LoVo (cell line): Measurements from ENCODE around the gene SUPT5H.

Source experiments
- DNase-seq: peaks from one replicate; pipeline ENCODE4 v3.0.0-alpha.2; 2016; ENCODE audit warnings: low spot score

SUPT5H gene

DNA sequence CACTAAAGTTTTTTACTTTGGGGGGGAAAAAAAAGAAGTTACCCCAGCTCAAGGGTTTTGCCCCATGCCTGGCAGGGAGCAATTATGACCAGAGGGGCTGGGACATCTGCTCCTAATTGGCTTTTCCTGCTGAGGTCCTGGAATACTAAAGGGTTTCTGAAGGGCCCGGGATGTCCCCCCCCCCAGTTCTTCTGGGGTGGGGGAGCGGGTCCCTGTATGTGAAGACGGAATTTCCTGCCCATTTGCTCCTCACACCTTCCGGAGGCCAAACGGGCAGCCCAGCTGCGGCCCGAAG lies 52.3 kb downstream of the SUPT5H start:
- DNase-seq: no peak

DNA sequence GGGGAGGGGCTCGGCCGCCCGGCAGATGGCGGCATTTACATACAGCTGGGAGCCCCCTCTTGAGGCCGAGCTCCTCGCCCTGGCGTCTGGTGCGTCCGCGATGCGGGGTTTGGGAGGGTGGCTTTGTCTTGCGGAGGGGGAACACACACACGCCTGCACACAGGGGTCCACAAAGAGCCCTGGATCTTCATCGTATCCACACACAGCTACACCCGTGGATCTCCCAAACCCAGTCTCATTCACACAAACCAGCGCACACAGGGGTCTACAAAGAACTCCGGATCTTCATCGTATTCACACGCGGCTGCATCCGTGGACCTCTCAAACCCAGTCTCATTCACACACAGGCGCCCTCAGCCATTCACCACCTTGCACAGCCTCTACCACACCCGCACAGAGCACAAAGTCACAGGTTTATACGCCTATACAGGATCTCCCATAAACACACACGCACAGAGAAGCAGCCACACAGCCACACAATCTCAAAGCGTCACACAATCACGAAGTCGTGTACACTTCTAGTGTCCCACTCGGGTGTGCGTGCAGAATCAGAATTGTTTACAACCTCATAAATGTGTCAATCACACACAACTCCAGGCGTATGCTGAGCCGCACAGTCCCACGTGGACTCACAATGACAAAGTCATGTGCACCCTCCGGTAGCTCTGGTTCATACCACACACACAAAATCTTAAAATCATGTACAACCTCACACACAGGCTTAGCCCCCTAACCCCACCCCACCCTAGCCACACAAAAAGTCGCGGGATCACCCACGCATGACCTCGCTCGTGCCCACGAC lies 52.8 kb downstream of the SUPT5H start:
- DNase-seq: peak; percentile 26

DNA sequence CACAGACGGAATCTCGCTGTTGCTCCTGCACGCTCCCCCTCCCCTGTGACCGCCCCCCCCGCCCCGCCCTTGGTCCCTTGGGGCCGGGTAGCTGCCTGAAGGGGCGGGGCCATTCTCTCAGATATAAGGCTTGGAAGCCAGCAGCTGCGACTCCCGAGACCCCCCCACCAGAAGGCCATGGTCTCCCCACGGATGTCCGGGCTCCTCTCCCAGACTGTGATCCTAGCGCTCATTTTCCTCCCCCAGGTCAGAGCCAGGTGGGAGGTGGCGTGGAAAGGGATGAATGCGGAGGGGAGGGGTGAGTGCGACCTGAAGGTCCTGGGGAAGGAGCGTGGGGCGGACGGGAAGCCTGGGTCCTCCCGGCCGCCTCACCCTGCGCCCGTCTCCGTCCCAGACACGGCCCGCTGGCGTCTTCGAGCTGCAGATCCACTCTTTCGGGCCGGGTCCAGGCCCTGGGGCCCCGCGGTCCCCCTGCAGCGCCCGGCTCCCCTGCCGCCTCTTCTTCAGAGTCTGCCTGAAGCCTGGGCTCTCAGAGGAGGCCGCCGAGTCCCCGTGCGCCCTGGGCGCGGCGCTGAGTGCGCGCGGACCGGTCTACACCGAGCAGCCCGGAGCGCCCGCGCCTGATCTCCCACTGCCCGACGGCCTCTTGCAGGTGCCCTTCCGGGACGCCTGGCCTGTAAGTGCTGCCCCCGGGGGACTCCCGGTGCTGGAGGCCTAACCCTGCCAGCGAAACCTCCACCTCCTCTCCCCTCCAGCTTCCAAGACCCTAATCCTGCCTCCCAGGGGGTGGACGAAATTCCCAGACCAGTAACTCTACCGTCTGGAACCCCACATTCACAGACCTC lies 53.6 kb downstream of the SUPT5H start, which contains the start of gene DLL3:
Gene DLL3, plus strand, starts transcription at position 150 of the 845 bp plus-strand sequence. Its CDS starts 28 bp downstream, at position 178.
- no peak for DNase-seq

- DNase-seq: no peak
Measured at GRCh38 chr19:39499932-39500331, 54.5 kb downstream of the SUPT5H start.

DNA sequence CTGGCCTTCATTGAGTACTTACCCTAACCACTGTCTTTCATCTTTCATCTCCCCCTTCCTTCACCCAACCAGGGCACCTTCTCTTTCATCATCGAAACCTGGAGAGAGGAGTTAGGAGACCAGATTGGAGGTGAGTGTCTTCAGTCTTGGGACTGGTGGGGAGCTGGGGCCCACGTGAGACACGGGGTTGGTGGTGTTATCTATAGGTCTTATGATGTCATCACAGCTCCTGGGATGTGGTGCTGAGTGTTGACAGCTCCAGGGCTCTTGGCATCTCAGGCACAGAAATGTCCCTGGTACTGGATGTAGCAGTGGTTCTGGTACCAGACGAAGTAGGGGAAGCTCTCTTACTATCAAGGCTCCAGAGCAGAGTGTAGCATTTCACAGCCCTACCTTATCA lies 55.2 kb downstream of the SUPT5H start:
- no peak for DNase-seq

GRCh38 chr19:39501340-39501739 lies 56.0 kb downstream of the SUPT5H start:
- no peak for DNase-seq

DNA sequence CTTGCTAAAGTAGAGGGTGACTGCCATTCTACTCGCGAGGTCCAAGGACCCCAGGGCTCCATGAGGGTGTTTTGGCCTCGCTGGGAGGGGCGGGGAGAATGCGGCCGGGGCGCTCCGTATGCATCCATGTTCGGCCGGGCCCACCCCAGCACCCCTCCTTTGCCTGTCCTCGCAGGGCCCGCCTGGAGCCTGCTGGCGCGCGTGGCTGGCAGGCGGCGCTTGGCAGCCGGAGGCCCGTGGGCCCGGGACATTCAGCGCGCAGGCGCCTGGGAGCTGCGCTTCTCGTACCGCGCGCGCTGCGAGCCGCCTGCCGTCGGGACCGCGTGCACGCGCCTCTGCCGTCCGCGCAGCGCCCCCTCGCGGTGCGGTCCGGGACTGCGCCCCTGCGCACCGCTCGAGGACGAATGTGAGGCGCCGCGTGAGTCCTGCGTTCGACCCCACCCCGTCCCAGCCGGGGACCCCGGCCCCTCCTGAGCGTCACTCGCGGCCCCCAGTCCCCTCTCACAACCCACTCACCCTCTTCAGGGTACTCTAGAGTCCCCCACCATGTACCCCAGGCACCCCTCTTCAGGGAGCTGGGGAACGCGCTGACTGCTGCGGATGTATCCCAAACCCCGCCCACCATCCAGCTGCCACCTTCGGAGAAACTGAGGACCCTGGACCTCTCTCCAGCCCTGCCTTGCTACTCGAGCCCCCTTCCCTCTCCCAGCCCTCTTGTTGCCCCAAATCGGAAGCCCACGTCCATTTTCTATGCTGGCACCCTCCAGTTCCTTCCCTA lies 57.4 kb downstream of the SUPT5H start:
- peak; percentile 62 for DNase-seq

- DNase-seq: no peak
Measured at GRCh38 chr19:39506598-39506943, 61.2 kb downstream of the SUPT5H start.

GRCh38 chr19:39506944-39507714 lies 61.7 kb downstream of the SUPT5H start:
- no peak for DNase-seq

GRCh38 chr19:39507715-39508364 lies 62.5 kb downstream of the SUPT5H start:
- no peak for DNase-seq

GRCh38 chr19:39508629-39509028 lies 63.2 kb downstream of the SUPT5H start:
- DNase-seq: no peak

- no peak for DNase-seq
Measured at GRCh38 chr19:39509233-39509632, 63.9 kb downstream of the SUPT5H start.

DNA sequence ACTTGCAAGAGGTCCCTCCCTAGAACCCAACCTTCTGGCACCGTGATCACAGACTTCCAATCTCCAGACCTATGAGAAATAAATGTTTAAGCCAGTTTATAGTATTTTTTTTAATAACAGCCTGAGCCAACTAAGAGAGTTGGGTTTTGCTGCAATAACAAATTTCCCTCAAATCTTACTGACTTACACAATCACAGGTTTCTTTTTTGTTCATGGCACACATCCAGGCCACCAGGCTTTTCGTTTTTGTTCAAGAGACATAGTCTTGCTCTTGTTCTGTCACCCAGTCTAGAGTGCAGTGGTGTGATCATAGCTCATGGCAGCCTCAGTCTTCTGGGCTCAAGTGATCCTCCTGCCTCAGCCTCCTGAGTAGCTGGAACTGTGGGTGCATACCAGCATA lies 67.6 kb downstream of the SUPT5H start:
- no peak for DNase-seq

DNA sequence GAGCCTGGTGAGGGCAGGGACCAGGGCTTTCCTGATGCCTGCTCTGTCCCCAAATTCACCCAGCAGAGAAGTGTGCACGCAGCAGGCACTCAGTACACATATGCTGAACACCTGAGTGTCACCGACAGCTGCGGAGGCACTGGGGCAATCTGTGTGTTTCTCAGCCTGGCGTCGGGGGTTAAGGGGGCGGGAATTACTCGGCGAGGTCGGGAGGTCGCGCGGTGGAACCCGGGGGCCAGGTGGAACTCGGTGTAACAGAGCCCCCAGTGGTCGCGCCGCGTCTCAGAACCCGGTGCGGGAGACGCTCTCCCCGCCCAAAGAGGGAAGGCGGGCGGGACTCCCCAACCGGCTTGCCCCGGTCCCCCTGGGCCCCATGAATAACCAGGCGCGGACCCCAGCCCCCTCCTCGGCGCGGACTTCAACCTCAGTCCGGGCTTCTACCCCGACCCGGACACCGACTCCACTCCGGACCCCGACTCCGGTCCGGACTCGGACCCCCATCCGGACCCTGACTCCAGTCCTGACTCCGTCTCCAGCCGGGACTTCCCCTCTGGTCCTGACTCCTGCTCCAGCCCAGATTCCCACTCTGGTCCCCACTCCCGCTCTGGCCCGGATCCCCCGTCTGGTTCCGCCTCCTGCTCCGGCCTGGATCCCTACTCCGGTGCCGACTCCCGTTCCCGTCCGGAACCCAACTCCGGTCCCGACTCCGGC lies 69.6 kb downstream of the SUPT5H start, which contains the start of gene SELENOV:
Gene SELENOV, plus strand, starts transcription at position 300 of the 711 bp plus-strand sequence. Its CDS starts 74 bp downstream, at position 374.
- DNase-seq: no peak

- DNase-seq: no peak
Measured at GRCh38 chr19:39515551-39516191, 70.3 kb downstream of the SUPT5H start.

DNA sequence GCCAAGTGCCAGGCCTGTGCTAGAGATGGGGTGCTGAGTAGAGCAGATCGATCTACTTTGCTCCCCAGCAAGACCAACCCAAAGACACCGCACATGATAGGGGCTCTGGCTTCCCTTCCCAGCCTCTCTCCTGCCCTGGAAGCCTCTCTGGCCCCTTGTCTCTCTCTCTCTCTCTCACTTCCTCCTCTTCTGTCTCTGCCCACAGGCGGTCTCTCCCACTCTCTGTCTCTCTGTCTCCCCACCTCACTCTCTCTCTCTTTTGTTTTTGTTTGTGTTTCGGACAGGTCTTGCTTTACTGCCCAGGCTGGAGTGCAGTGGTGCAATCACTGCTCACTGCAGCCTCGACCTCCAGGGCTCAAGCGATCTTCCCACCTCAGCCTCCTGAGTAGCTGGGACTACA lies 70.9 kb downstream of the SUPT5H start:
- no peak for DNase-seq

DNA sequence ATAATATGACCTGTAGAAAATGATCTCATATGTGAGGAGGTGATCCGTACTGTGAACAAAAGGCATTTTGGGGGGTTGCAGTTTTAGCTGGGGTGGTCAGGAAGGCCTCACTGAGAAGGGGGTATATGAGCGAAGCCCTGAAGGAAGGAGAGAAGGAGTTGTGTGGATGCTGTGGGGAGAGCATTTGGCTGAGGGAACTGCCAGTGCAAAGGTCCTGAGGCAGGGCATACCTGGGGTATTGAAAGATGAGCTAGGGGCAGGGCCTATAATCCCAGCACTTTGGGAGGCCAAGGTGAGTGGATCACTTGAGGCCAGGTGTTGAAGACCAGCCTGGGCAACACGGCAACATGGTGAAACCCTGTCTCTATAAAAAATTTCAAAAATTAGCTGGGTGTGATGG lies 72.0 kb downstream of the SUPT5H start:
- no peak for DNase-seq

DNA sequence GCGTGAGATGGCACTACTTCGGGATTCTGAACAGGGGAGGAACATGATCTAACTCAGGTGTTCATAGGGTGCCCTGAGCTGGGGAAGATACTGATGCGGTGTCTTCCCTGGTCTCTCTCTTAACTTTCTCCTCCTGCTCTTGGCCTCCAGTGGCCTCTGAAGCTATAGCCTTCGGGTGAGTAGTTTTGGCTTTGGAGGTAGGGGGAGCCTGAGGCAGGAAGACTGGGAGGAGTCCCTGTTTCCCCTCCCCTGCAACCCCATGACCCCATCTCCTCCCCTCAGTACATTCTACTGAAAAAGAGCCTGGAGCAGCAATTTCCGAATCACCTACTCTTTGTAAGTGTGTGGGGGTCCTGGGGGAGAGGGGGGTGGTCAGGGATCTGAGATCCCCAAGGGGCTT lies 73.1 kb downstream of the SUPT5H start:
- no peak for DNase-seq

DNA sequence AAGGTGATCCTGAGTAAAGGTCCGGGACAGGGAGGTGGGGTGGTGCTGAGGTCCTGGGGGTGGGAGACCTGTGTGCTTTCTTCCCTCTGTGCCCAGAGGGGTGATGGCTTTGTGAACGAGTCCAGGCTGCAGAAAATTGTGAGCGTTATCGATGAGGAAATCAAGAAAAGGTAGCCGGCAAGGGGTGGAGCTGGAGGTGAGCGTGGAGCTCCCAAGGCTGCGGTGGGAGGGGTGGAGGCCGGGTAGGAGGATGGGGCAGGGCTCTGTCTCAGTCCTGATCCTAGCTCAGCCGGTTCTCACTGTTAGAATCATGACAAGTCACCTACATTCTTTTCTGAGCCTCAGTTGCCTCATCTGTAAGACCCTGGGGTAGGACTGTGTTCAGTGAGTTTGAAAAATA lies 73.6 kb downstream of the SUPT5H start:
- DNase-seq: no peak
